Measurements from ENCODE around the gene TBCD.
A peak's percentile ranks its signal among the peaks of the same experiment; 100 is the strongest.

The TBCD gene

DNA sequence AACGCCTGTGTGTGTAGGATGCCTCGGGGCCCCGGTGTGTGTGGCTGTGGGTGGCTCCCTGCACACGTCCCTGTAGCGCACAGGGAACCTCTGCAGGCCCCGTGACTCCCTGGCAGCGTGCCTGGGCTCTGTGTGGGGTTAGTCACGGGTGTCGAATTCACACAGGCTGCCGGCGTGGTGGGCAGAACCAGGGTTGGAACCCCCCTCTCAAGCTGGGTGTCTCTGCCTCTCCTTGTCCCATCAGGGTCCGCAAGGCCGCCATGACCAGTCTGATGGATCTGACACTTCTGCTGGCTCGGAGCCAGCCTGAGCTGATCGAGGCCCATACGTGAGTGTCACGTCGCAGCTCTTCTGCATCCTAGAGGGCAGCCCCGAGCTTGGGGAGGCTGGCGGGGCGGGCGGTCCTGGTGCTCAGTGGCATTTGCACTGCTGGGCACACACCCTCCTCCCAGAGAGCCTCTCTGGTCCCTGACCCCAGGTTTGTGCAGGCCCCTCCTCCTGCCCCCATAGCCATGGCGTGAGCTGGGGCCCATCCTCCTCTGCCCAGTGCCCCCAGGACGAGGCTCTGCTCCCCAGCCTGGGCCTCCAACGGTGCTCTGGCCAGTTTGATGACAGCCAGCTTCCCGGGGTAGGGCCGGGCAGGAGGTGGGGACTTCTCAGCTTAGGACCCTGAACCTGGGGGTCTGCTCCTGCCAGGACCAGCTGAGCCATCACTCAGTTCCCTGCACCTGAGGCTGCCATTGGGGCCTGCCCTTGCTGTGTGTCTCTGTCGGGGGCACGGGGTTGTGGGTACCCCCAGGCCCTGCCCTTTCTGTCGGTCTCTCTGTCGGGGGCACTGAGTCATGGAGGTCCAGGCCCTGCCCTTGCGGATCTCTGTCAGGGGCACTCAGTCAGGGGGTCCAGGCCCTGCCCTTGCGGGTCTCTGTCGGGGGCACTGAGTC lies 176.1 kb downstream of the TBCD start:
- DNase-seq: no peak

DNA sequence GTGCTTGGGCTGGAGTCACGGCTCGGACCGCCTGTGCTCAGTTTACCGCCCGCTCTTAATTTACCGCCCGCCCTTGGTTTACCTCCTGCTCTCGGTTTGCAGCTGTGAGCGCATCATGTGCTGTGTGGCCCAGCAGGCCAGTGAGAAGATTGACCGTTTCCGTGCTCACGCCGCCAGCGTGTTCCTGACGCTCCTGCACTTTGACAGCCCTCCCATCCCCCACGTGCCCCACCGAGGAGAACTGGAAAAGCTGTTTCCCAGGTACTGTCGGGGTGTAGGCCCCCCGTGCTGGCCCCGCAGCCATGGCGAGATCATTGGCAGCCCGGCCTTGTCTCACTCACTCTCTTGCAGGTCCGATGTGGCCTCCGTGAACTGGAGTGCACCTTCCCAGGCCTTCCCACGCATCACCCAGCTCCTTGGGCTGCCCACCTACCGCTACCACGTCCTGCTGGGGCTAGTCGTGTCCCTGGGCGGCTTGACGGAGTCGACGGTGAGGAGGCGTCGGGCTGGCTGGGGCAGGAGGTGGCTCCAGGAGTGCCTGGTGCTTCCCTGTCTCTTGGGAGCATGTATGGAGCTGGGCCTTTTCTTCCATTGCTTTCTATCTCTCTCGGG lies 177.3 kb downstream of the TBCD start:
- no peak for DNase-seq

DNA sequence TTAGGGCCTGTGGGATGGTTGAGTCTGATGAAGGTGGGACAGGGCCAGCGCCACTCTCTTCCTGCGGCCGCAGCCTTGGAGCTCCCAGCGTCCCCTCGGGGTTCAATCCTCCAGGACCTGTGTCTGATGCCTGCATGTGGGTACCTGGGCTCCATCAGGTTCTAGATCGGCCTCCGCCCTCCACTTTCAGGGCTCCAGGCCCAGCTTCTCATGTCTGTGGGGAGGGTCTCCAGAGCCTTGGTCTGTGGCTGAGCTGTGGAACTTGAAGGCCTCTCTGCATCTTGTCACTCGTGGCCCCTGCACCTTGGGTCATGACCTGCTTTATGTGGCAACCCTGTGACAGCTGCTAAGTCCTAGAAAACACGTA lies 177.8 kb downstream of the TBCD start:
- DNase-seq: no peak

DNA sequence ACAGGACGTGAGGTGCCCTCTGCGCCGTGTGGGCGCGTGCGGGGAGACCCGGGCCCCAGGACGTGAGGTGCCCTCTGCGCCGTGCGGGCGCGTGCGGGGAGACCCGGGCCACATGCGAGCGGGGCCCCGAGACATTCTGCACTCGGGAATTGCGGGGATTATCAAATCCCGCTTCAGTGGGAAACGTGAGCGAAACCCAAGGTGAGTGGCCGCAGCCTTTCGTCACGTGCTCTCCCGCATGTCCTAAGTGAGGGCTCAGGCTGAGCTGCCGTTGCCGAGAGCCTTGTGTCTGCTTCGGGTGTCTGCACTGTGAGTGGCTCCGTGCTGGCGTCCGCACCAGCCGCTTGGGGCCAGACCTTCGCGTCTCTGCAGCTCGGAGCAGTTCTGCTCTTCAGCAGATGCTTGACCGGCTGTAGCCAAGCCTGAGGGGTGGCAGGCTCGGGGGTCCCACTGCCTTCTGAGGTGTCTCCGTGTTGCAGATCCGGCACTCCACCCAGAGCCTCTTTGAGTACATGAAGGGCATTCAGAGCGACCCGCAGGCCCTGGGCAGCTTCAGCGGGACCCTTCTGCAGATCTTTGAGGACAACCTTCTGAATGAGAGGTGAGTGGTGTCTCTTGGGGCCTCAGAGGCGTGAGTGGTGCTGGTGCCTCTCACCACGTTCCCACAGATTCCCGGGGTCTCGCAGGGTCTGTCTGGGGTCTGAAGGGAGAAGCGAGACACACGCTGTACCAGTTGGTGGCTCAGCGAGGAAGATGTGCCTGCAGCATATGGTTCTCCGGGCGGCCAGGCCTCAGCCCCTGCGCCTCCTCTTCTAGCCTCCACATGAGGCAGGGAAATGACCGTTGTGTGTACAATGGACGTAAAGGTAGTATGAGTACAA lies 178.4 kb downstream of the TBCD start:
- DNase-seq: no peak

DNA sequence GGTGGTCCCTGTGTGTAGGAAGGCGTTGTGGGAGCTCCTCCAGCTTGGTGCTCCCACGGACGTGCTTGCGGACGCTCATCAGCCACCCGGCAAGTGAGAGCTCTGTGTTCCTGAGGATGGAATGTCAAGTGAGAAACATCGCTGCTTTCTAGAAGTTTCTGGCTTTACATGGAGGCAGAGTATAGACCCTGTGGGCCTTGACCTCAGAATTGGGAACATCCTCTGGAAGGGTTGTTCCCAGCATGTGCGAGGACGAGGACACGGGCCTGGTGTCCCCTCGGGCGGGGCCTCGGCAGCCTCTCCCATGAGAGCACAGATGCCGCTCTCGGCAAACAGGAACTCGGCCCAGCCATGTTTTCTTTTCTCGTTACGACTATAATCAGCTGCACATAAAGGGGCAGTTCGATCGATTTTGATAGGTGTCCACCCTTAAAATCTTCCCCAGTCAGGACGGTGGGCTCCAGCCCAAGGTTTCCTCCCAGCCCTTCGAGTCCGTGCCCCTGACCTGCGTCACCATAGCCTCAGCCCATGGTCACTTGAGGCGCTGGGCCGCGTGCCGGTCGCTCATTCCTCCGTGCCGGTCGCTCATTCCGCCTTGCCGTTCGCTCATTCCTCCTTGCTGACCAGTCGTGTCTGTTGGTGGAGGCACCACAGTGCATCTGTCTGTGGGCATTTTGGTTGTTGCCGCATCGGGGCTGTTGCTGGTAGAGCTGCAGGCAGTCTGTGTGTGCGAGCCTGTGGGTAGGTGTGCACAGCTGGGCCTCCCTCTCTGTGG lies 179.2 kb downstream of the TBCD start:
- DNase-seq: no peak

DNA sequence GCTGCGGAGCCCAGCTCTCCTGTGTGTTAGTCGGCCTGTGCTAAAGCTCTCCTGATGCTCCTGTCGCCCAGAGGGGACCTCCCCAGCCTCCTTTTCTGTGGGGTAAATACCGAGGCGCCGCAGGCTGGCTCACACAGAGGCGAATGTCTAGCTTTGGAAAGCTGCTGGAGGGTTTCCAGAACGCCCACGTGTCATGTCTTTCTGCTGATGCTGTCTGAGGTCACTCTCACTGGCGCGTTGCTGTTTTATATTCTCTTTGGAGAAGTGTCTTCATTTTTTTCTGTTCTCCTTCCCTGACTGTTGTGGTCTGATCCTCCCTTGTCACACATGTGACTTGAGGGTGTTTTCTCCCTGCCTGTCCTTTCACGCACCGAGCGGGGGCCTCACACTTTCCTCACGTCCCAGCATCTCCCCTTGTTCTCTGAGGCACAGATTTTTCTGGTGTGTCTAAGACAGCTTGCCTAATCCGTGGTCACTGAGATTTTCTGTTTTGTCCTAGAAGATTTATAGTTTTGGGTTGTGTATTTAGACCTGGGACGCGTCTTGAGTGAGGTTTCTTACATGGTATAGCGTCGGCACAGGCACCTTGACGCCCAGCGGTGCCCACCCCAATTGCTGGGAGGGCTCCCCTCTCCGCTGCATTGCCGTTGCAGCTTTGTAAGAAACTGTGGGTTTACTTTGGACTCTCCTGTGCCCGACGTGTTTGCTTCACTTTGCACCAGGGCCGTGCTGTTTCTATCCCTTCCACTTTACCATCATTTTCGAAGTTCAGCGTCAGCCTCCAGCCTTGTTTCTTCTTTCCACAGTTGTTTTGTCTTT lies 180.0 kb downstream of the TBCD start:
- DNase-seq: peak; percentile 61 to 75 (median 70)

DNA sequence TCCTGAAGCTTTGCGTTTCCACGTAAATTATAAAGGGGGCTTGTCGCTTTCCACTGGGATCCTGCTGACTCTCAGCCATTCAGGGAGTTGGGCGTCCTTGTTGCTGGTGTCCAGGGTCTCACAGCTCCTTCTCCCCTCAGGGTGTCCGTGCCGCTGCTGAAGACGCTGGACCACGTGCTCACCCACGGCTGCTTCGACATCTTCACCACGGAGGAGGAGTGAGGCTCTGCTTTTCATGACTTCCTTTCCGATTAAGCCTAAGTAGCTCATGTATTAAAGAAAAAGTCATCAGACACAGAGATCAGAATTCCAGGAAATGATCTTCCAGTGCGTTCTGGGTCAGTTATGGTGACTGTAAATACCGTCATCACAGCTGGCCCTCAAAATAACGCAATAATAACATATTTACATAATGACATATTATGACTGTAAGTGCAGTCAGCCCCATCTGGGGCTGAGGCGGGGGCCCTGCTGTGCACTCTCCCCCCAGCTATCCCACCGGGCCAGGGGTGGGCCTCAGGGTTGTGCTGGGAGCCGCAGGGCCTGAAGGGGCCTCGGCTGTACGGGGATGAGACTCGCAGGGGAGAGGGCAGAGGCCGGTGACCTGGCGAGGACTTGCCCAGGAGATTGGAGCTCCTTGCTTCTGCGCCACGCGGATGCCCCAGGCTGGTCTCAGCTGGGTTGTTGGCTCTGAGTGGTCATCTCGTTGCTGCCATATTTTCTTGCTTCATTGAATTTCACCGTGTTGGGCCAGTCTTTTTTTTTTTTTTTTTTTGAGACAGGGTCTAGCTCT lies 180.8 kb downstream of the TBCD start:
- DNase-seq: no peak

DNA sequence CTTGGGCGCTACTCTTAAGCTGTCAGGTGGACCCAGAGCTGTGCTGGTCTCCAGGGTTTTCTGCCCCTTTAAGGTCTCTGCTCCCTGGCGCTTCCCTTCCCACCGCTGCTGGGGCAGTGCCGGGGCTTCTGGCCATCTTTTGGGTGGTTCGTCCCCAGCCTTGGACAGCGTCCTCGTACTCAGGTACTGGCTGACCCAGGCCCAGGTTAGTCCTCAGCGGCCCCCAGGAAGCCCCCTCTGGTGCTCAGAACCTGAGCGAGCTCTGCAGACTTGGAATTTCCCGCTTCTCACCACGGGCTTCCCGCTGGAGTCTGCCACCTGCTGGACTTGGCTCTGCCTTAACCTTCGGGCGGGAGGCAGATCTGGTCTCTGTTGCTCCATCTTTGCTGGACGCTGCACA lies 182.0 kb downstream of the TBCD start:
- no peak for DNase-seq

DNA sequence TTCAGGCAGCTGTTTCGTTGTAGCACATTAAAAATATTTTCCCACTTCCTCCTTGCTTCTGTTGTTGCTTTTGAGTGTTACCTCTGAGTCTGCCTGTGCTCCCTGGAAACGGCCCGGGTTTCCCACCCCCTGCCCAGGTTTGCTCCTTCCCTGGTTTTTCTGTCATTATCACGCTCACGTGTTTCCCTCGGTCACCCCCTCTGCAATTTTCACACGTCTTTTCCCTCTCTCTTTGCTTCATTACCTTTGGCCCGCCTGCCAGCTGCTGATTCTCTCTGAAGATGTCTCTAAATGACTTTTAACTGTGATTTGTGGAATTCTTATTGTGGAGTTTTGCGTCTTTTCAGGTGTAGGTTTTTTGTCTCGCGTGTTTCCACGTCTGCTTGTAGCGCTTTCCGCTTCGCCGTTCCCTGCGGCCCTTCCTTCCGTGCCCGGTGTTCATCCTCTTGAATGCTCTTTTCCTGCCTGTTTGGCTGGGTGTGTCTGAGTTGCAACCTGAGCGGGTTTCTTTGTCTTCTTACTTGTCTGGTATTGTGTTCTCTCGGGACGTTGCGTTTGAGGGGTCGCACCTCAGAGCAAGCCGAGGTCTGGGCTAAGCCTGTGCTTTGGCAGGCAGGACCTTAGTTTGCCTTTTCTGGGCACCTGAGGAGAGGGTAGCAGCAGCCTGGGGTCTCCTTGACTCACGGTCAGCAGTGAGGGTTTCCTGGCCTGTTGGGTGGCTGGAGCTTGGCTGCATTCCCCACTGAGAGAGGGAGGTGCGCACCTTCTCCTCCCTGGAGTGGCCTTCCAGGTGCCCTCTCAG lies 184.3 kb downstream of the TBCD start:
- no peak for DNase-seq

DNA sequence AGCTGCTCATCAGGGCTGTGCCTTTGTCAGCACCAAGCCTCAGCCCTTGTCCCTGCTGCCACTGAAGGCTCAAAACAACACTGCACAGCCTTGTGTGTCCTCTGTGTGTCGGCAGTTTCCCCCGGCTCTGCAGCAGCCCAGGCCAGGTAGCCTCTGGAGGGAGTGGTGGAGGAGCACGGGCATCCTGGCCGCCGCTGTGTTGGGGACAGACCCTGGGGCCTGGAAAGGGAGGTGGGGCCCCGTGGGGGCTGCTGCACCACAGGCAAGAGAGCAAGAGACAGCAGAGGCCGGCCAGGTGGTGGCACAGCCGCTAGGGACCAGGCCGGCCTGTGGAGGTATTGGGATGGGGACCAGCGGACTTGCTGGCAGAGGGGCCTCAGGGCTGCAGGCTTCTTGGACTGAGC lies 184.9 kb downstream of the TBCD start:
- DNase-seq: no peak

DNA sequence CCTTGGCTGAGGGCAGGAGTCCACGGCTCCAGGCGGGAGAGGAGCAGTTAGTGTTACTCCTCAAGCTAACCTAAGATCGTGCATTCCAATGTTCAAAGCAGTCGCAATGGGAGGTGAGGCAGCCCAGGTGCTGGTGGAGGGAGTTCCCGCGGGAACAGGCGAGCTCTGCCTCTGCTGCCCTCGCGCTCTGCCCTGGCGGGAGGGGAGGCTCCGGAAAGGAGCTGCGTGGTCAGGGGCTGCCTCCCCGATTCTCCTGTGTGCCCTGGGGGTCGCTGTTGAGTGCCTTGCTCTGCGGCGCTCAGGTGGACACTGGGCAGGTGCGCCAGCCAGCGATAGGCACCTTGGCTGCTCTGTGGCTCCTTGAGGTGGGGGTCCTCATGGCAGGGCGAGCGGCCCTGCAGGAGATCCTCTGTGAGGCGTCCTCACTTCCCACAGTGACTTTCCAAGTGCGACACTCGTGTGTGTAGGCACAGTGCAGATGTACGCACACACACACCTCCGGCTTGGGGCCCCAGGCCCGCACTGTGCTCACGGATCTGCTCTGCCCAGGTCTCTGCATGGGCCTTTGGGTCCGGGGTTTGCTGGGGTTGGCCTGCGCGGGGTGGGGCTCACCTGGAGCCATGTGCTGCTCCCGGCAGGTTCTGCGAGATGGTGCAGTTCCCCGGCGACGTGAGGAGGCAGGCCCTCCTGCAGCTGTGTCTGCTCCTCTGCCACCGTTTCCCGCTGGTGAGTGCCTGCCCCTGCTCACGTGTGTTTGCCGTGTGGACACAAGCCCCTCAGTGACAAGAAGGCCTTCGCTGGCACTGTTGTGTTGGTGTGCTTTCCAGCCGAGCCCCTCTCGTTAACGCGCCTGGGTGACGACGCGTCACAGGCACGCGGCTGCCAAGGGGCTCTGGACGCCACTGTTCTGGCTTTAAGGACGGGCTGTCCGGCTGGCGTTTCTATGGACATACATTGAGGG lies 185.8 kb downstream of the TBCD start:
- no peak for DNase-seq

DNA sequence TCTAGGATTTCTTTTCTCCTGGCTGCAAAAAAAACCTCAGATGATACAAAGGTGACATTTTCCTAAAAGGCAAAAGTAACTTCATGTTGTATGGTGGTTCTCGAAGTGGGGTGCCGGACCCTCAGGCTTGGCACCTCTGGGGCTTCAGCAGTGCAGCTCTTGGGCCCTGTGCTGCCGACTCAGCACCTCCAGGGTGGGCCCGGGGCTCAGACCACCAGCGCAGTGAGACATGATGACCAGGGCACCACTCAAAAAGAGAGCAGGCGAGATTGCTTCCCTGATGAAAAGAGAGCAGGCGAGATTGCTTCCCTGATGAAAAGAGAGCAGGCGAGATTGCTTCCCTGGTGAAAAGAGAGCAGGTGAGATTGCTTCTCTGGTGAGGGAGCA lies 186.6 kb downstream of the TBCD start:
- no peak for DNase-seq

DNA sequence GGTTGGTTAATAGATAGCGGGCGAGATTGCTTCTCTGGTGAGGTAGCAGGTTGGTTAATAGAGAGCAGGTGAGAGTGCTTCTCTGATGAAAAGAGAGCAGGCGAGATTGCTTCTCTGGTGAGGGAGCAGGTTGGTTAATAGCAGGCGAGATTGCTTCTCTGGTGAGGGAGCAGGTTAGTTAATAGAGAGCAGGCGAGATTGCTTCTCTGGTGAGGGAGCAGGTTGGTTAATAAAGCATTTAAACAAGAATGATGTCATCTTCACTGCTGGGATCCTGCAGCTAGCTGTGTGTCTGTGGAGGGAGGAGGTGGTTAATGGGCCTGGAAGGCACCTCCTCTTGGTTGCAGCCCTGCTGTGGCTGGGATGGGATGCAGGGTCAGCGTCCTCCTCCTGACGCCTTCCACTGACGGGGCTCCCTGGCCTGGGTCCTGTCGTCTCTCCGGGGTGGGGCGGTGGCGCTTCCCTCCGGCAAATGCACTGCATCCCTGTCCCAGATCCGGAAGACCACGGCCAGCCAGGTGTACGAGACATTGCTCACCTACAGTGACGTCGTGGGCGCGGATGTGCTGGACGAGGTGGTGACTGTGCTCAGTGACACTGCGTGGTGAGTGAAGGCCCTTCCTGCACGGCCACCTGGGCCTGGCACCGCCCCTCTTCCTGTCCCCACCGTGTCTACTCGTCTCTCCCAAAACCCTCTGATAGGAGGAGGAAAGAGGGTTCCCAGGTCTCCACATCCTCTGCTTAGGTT lies 187.2 kb downstream of the TBCD start:
- no peak for DNase-seq

DNA sequence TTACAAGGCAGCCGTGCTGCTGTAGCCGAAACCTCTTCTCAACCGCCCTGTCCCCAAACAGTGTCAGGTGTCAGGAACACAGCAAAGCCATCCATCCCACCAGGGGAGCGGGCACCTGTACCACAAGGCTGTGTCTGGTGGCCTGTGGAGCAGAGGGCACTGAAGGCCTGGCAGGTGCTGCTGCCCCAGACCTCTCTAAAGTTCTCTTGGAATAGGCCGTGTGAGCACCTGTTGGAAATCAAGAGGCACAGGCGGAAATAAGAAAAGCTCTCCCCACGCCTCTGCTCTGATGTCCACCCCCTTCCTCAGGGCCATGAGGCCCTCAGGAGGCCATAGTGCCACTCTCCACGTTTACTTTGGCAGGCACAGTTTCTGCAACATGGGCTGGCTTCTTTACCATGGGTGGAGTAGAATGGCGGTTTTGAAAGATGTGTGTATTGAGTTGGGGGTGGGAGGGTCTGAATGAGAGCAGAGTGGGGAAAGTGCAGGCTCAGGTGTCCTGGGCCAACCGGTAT lies 187.8 kb downstream of the TBCD start:
- no peak for DNase-seq

DNA sequence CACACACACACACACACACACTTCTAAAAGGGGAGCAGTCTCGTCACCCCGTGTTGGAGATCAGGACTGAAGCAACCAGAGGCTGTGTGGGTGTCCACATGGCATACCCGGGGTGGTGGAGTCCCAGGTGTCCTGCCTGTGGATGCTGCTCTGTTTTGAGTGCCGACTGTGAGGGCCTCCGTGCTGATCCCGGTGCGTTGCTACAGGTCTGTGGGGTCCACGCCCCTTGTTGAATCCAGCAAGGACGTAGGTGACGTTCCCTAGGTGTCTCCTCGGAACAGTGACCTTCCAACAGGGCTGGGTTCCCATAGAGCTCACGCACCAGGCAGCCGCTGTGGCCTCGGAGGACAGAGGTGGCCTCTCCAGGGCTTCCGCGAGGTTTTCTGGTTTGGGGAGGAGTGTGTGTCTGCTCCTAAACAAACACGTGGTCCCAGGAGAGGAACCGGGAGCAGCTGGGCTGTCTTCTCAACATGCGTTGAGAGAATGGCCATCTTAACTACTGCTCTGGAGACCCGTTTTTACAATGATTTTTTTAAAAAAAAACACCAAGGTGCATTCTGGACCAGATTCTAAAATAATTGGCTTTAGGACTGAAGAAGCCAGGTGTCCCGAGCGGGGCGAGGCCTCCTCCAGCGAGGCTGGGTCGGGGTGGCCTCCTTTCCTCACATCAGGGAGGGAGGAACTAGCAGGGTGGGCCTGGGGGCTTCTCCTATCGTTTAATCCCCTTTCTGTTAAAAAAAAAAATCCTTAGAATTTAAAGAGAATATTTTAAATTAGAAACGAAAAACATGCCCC lies 188.6 kb downstream of the TBCD start:
- no peak for DNase-seq

All from suppressor macrophage (primary cell).